HepG2 (cell line): ENCODE results near the gene CHI3L1. TPM values are rescaled to one million over a fixed set of nuclear protein-coding genes. Genes with fewer than 3 reads are reported as not detected.

Experiments used
- ATAC-seq: fragments of 200-7000 bp; cut with Tn5 transposase; 3 replicates; pipeline ENCODE4 v1.9.1; 2020; ENCODE audit warnings: mild to moderate bottlenecking, moderate library complexity
- BruUV-seq: library from RNA; stranded (reverse); fragments of 400-500 nt; replicated peaks from 2 replicates; lab custom pipeline; 2021; lab: Mats Ljungman, UMichigan
- CTCF ChIA-PET: fragments of 300-600 bp; formaldehyde crosslinking; extraction: SDS; loops from one replicate; lab custom pipeline; 2021; ENCODE audit warnings: low total read pairs, inconsistent platforms, low intra/inter-chr PET ratio; lab: Yijun Ruan, JAX
- POLR2A ChIA-PET: fragments of 350-600 bp; sonication (Branson Sonifier 250); formaldehyde crosslinking; loops from one replicate; lab custom pipeline; 2020; ENCODE audit warnings: antibody characterized with exemption, inconsistent platforms; lab: Yijun Ruan, JAX
- DNase-seq: peaks from one replicate; pipeline ENCODE4 v3.0.0-alpha.2; 2015; ENCODE audit warnings: low spot score
- FAIRE-seq: peaks from 3 replicates; lab custom pipeline; 2011; peaks lifted over from hg19 to GRCh38; lab: Jason Lieb, UNC
- H2AFZ ChIP-seq: one replicate; pipeline ENCODE4 v1.6.1; 2011; ENCODE audit warnings: low read length, inconsistent platforms
- H3K27ac ChIP-seq: fragments of 300-600 bp; 3 replicates; pipeline ENCODE4 v1.8.0; 2011; ENCODE audit warnings: mixed run types, mild to moderate bottlenecking, mixed read lengths, low read length, inconsistent platforms; ENCODE audit not compliant: insufficient read depth; ENCODE audit errors: extremely low read length
- H3K27me3 ChIP-seq, 2 experiments: fragments of 200-600 bp in 1 of 2; 2 replicates in 1 of 2; 3 replicates in 1 of 2; pipeline versions ENCODE4 v1.6.0 to v1.8.0; 2011; ENCODE audit warnings: low read length in 2 of 2, mild to moderate bottlenecking in 2 of 2, moderate library complexity in 2 of 2, inconsistent platforms in 1 of 2; ENCODE audit not compliant: insufficient read depth in 2 of 2, control insufficient read depth in 1 of 2
- H3K36me3 ChIP-seq, 2 experiments: fragments of 200-600 bp in 1 of 2; replicated peaks in 1 of 2; 2 replicates in 1 of 2; 3 replicates in 1 of 2; pipeline versions ENCODE4 v1.5.1 to v1.8.0; 2011; ENCODE audit warnings: low read length in 2 of 2, inconsistent platforms in 1 of 2; ENCODE audit not compliant: insufficient read depth in 2 of 2, control insufficient read depth in 1 of 2
- H3K4me1 ChIP-seq: 2 replicates; pipeline ENCODE4 v1.5.1; 2012; ENCODE audit warnings: low read length, inconsistent platforms; ENCODE audit not compliant: insufficient read depth
- H3K4me2 ChIP-seq: 2 replicates; pipeline ENCODE4 v1.6.0; 2011; ENCODE audit warnings: low read depth, low read length, inconsistent platforms
- H3K4me3 ChIP-seq, 3 experiments: fragments of 200-600 bp in 1 of 3; sonication (generic), shearing (Covaris generic) in 1 of 3; replicated peaks in 1 of 3; 2 replicates each; pipeline ENCODE4 v1.5.1; 2011 to 2016; ENCODE audit warnings: low read length in 3 of 3, inconsistent platforms in 2 of 3, low read depth in 2 of 3, mild to moderate bottlenecking in 2 of 3, control low read depth in 1 of 3, mixed read lengths in 1 of 3; ENCODE audit not compliant: insufficient read depth in 1 of 3
- H3K79me2 ChIP-seq: one replicate; pipeline ENCODE4 v1.6.1; 2011; ENCODE audit warnings: low read length, inconsistent platforms; ENCODE audit not compliant: insufficient read depth
- H3K9ac ChIP-seq: 2 replicates; pipeline ENCODE4 v1.6.0; 2011; ENCODE audit warnings: mild to moderate bottlenecking, low read depth, low read length, inconsistent platforms; ENCODE audit not compliant: insufficient read depth
- H3K9me3 ChIP-seq: 2 replicates; pipeline ENCODE4 v1.5.1; 2012; ENCODE audit warnings: mild to moderate bottlenecking, low read length
- H4K20me1 ChIP-seq: 2 replicates; pipeline ENCODE4 v1.6.0; 2011; ENCODE audit warnings: inconsistent platforms, mild to moderate bottlenecking, low read length, moderate library complexity; ENCODE audit not compliant: insufficient read depth
- ATAD3A ChIP-seq: sonication (generic); formaldehyde crosslinking; IDR thresholded peaks from 2 replicates; pipeline ENCODE4 v1.4.0; 2020; ENCODE audit warnings: missing genetic modification reagents
- EED ChIP-seq: sonication (generic); formaldehyde crosslinking; IDR thresholded peaks from 2 replicates; pipeline ENCODE4 v1.5.0; 2020; ENCODE audit warnings: mild to moderate bottlenecking, missing genetic modification reagents
- KMT2A ChIP-seq: sonication (generic); formaldehyde crosslinking; IDR thresholded peaks from 2 replicates; pipeline ENCODE4 v1.4.0; 2020; ENCODE audit warnings: missing genetic modification reagents
- SNRNP70 ChIP-seq: fragments of 200-400 bp; formaldehyde crosslinking; IDR thresholded peaks from 2 replicates; pipeline ENCODE4 v1.6.1; 2017; ENCODE audit warnings: mild to moderate bottlenecking, low read depth, low read length, moderate library complexity
- SPEN ChIP-seq: sonication (generic); formaldehyde crosslinking; IDR thresholded peaks from 2 replicates; pipeline ENCODE4 v1.5.1; 2020; ENCODE audit warnings: low read depth, mild to moderate bottlenecking, missing genetic modification reagents
- TEF ChIP-seq: sonication (generic); formaldehyde crosslinking; IDR thresholded peaks from 2 replicates; pipeline ENCODE4 v1.5.0; 2020; ENCODE audit warnings: missing genetic modification reagents
- TP53 ChIP-seq: sonication (generic); formaldehyde crosslinking; conservative IDR thresholded peaks from 2 replicates; pipeline ENCODE4 v1.4.0; 2020; ENCODE audit warnings: missing genetic modification reagents
- ZNF136 ChIP-seq: sonication (generic); formaldehyde crosslinking; IDR thresholded peaks from 2 replicates; pipeline ENCODE4 v1.8.1; 2022; ENCODE audit warnings: low read depth, mild to moderate bottlenecking, moderate library complexity, missing genetic modification reagents
- ZNF282 ChIP-seq: fragments of 450-650 bp; IDR thresholded peaks from 2 replicates; pipeline ENCODE4 v1.6.1; 2018; ENCODE audit not compliant: partially characterized antibody
- ZNF33B ChIP-seq: sonication (generic); formaldehyde crosslinking; IDR thresholded peaks from 2 replicates; pipeline ENCODE4 v1.5.1; 2020; ENCODE audit warnings: mild to moderate bottlenecking, missing genetic modification reagents
- ZNF513 ChIP-seq: sonication (generic); formaldehyde crosslinking; conservative IDR thresholded peaks from 2 replicates; pipeline ENCODE4 v1.5.0; 2020; ENCODE audit warnings: missing genetic modification reagents
- ZNF609 ChIP-seq: sonication (generic); formaldehyde crosslinking; IDR thresholded peaks from 2 replicates; pipeline ENCODE4 v1.4.0; 2020; ENCODE audit warnings: mild to moderate bottlenecking, missing genetic modification reagents, borderline replicate concordance
- WGBS: methylation state at CpG from one replicate; pipeline ENCODE4 v1.1.6; 2017; ENCODE audit warnings: low lambda C conversion rate; 5-methylcytosine and 5-hydroxymethylcytosine counted together
- in situ Hi-C: cut with HindIII; loops from 2 replicates; pipeline ENCODE4 v1.10.0; 2017; ENCODE audit warnings: low pct_unique_long_range_greater_than_20kb; ENCODE audit not compliant: extremely low pct_ligation_motif_present
- intact Hi-C: fragments of 100-400 bp; cut with micrococcal nuclease; formaldehyde crosslinking; loops from one replicate; pipeline ENCODE4 v1.10.0; 2022; ENCODE audit not compliant: unreplicated experiment
- polyA plus RNA-seq, 8 experiments: library from polyadenylated mRNA; depleted of rRNA in 3 of 8; stranded (reverse) in 7 of 8; unstranded in 1 of 8; fragments of >200 nt; fragmentation: Illumina TruSeq in 4 of 8; extraction: Trizol in 4 of 8; gene quantifications; 2 replicates each; pipeline versions ENCODE4 v1.2.1 to v1.2.3, GENCODE V29; 2011 to 2016; ENCODE audit warnings: low read depth in 4 of 8, missing spikeins in 1 of 8, mixed read lengths in 1 of 8; ENCODE audit not compliant: insufficient read depth in 1 of 8
- total RNA-seq, 5 experiments: library from RNA; depleted of rRNA; stranded (reverse); fragments of >200 nt; fragmentation: Illumina TruSeq; extraction: Trizol; gene quantifications; 2 replicates each; pipeline ENCODE4 v1.2.3, GENCODE V29; 2016; ENCODE audit warnings: low read depth in 1 of 5

The CHI3L1 gene
- total and polyA plus RNA-seq, 2 of the 13 experiments (the other 11 are each of a cell fraction or from before 2014, with no cell fraction given): 0.09 to 0.13 TPM

GRCh38 chr1:203144661-203145060, 41.8 kb downstream of the CHI3L1 start (continued):
- TF ChIP-seq ZNF609 (CRISPR knock-in tag) (no peak), SPEN (CRISPR knock-in tag) (no peak), ATAD3A (no peak)

- no peak for FAIRE-seq
- Histone ChIP-seq H3K9me3 (no peaks in the 10 kb centered on the region), H3K27ac (no peak overlapping the region), H2AFZ (no peak overlapping the region), H3K79me2 (no peaks in the 10 kb centered on the region), H3K27me3 (peaks cover 2 to 12% of the 10 kb centered on the region in 2 experiments; a peak in 4 of 5 replicates)
- no TSS peak for BruUV-seq
- 42% methylated on average over 11 of the region's 11 CpGs for WGBS
- in situ Hi-C loops: no loop called here
- POLR2A ChIA-PET: no interaction called here
- no peak for TF ChIP-seq ZNF136 (CRISPR knock-in tag)
- no peak for TF ChIP-seq EED (CRISPR knock-in tag)
- TF ChIP-seq ZNF33B (CRISPR knock-in tag): no peak
- TF ChIP-seq TEF: no peak
- TF ChIP-seq KMT2A (CRISPR knock-in tag): no peak
- TF ChIP-seq SNRNP70: no peak
- no peak for TF ChIP-seq ZNF282
- TF ChIP-seq TP53 (CRISPR knock-in tag): no peak
- TF ChIP-seq ZNF513 (CRISPR knock-in tag): no peak
- TF ChIP-seq, all 625 proteins: peak for 0
- 0 out of 2 replicates have a peak, but pooled peaks cover 6% of the 10 kb centered on the region for H3K4me1 ChIP-seq
- no peak overlapping the region for H3K9ac ChIP-seq
- ATAC-seq (no peak), DNase-seq (no peak)
- no peaks in the 10 kb centered on the region for H4K20me1 ChIP-seq
- H3K4me2 ChIP-seq: no peak overlapping the region
- H3K4me3 ChIP-seq: no peak overlapping the region
- intact Hi-C loops: no loop called here
- no peaks in the 10 kb centered on the region for H3K36me3 ChIP-seq
- CTCF ChIA-PET: no interaction called here
These were observed 42.9 kb downstream of the CHI3L1 start for GRCh38 chr1:203143641-203144040.
